Lung (tissue), 12 donors: ENCODE measurements around the gene ABCC2. TPM values are rescaled to one million over a fixed set of nuclear protein-coding genes. Genes with fewer than 3 reads are reported as not detected.
"Not testable (repeated sequence)": the region's sequence is repeated elsewhere in the genome, so short reads cannot be mapped to it uniquely, and the experiment has no call there.

ENCODE experiments used
- ATAC-seq: fragments of 200-7000 bp; cut with Tn5 transposase; one replicate; pipeline ENCODE4 v1.9.1; 2020; ENCODE audit warnings: moderate number of reproducible peaks; ENCODE audit not compliant: insufficient read depth, low FRiP score
- DNase-seq, 3 donors: peaks; one replicate each; pipeline ENCODE4 v3.0.0-alpha.2; 2013 to 2017
- H3K27ac ChIP-seq, 2 donors: one replicate each; pipeline ENCODE4 v1.5.1; 2013; ENCODE audit warnings: mild to moderate bottlenecking in 2 of 2, moderate library complexity in 2 of 2, control low read depth in 1 of 2, inconsistent platforms in 1 of 2, low read depth in 1 of 2, low read length in 1 of 2
- H3K27me3 ChIP-seq, 3 donors: one replicate each; pipeline ENCODE4 v1.5.1; 2013; ENCODE audit warnings: low read length in 2 of 3; ENCODE audit not compliant: control insufficient read depth in 3 of 3, insufficient read depth in 3 of 3
- H3K36me3 ChIP-seq, 4 donors: one replicate each; pipeline ENCODE4 v1.5.1; 2013; ENCODE audit warnings: low read length in 4 of 4, mild to moderate bottlenecking in 1 of 4, moderate library complexity in 1 of 4; ENCODE audit not compliant: control insufficient read depth in 4 of 4, insufficient read depth in 4 of 4
- H3K4me1 ChIP-seq, 5 donors: one replicate each; pipeline ENCODE4 v1.5.1; 2013; ENCODE audit warnings: low read length in 5 of 5, mild to moderate bottlenecking in 2 of 5, moderate library complexity in 1 of 5; ENCODE audit not compliant: control insufficient read depth in 5 of 5, insufficient read depth in 5 of 5
- H3K4me3 ChIP-seq: one replicate; pipeline ENCODE4 v1.5.1; 2013; ENCODE audit warnings: mild to moderate bottlenecking, control low read depth, moderate library complexity
- H3K9ac ChIP-seq, 2 donors: one replicate each; pipeline ENCODE4 v1.5.1; 2013; ENCODE audit warnings: low read length in 2 of 2, control low read depth in 1 of 2; ENCODE audit not compliant: insufficient read depth in 1 of 2
- H3K9me3 ChIP-seq, 4 donors: one replicate each; pipeline ENCODE4 v1.5.1; 2013; ENCODE audit warnings: low read length in 3 of 4, mild to moderate bottlenecking in 1 of 4, moderate library complexity in 1 of 4; ENCODE audit not compliant: control insufficient read depth in 4 of 4, insufficient read depth in 3 of 4
- WGBS, 2 donors: extraction: QIAGEN DNeasy Blood & Tissue Kit; methylation state at CpG; one replicate each; pipeline ENCODE4 v1.1.7; 2013; 5-methylcytosine and 5-hydroxymethylcytosine counted together
- polyA plus RNA-seq, 2 donors: library from polyadenylated mRNA; stranded (reverse); fragments of 200-250 nt; gene quantifications; one replicate each; pipeline ENCODE4 v1.2.1, GENCODE V29; 2013
- total RNA-seq, 2 donors: library from RNA; depleted of rRNA in 1 of 2; stranded (reverse); fragments of >200 nt in 1 of 2; gene quantifications; one replicate each; pipeline ENCODE4 v1.2.1, GENCODE V29; 2014 to 2021
- TF ChIP-seq, protein P1 (sequence below): IDR thresholded peaks from 2 replicates; pipeline ENCODE4 v1.5.1; 2012; ENCODE audit warnings: mild to moderate bottlenecking; ENCODE audit errors: control extremely low read depth, extremely low read depth
- donor health status: control.
- donor health status: control.
- donor health status: Bipolar disorder and iron deficiency.
- donor health status: healthy.
- donor health status: DM: yes; HTN: yes; CAD: no.

Gene ABCC2
- total and polyA plus RNA-seq, 4 donors, result 0.47 to 1.3 (median 0.96) TPM

DNA sequence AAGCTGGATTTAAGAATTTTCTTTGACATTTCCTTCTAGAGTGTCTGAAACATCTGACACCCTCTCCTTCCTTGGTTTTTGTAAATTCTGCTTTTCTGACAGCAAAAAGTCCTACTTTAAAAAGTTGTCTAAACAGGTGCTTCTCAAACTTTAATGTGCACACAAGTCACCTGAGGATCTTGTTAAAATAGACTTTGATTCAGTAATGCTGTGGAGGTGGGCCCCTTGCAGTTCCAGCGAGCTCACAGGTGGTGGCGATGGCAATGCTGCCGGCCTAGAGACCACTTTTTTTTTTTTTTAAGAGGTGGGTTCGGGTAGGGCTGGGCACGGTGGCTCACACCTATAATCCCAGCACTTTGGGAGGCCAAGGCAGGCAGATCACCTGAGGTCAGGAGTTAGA, 77.1 kb downstream of the ABCC2 start:
- no peak overlapping the region for H3K4me3 ChIP-seq
- no peak overlapping the region for H3K27ac ChIP-seq
- no peaks in the 10 kb centered on the region for H3K9me3 ChIP-seq
- TF ChIP-seq, protein P1, sequence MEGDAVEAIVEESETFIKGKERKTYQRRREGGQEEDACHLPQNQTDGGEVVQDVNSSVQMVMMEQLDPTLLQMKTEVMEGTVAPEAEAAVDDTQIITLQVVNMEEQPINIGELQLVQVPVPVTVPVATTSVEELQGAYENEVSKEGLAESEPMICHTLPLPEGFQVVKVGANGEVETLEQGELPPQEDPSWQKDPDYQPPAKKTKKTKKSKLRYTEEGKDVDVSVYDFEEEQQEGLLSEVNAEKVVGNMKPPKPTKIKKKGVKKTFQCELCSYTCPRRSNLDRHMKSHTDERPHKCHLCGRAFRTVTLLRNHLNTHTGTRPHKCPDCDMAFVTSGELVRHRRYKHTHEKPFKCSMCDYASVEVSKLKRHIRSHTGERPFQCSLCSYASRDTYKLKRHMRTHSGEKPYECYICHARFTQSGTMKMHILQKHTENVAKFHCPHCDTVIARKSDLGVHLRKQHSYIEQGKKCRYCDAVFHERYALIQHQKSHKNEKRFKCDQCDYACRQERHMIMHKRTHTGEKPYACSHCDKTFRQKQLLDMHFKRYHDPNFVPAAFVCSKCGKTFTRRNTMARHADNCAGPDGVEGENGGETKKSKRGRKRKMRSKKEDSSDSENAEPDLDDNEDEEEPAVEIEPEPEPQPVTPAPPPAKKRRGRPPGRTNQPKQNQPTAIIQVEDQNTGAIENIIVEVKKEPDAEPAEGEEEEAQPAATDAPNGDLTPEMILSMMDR, result no peak
- H3K36me3 ChIP-seq, result no peaks in the 10 kb centered on the region
- H3K27me3 ChIP-seq, result no peaks in the 10 kb centered on the region
- ATAC-seq, result no peak
- no peaks in the 10 kb centered on the region for H3K4me1 ChIP-seq
- 33 to 34% methylated on average over 5 of the region's 5 CpGs for WGBS, 2 donors
- DNase-seq, result no peak
- no peak overlapping the region for H3K9ac ChIP-seq

DNA sequence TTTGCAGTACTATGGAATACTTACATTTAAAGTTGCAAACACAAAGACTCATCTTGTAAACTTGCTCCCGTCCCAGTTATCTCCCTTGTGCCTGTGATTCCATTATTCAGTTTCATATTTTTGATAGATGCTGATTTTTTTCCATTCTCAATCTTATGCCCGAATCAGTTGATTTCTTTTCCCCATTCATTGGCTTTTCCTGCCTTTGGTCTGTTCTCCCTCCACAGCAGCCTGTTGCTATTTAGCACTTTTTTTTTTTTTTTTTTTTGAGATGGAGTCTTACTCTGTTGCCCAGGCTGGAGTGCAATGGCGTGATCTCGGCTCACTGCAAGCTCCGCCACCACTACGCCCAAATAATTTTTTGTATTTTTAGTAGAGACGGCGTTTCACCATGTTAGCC, 78.0 kb downstream of the ABCC2 start:
- no peak overlapping the region for H3K4me3 ChIP-seq
- DNase-seq (no peak), ATAC-seq (no peak)
- WGBS, 2 donors, result 95% methylated on average over 8 of the region's 8 CpGs
- no peaks in the 10 kb centered on the region for H3K36me3 ChIP-seq
- TF ChIP-seq, protein P1, result no peak
- no peaks in the 10 kb centered on the region for H3K27me3 ChIP-seq
- H3K9ac ChIP-seq, result no peak overlapping the region
- H3K9me3 ChIP-seq, result no peaks in the 10 kb centered on the region
- H3K4me1 ChIP-seq, result no peaks in the 10 kb centered on the region
- H3K27ac ChIP-seq, result no peak overlapping the region

DNA sequence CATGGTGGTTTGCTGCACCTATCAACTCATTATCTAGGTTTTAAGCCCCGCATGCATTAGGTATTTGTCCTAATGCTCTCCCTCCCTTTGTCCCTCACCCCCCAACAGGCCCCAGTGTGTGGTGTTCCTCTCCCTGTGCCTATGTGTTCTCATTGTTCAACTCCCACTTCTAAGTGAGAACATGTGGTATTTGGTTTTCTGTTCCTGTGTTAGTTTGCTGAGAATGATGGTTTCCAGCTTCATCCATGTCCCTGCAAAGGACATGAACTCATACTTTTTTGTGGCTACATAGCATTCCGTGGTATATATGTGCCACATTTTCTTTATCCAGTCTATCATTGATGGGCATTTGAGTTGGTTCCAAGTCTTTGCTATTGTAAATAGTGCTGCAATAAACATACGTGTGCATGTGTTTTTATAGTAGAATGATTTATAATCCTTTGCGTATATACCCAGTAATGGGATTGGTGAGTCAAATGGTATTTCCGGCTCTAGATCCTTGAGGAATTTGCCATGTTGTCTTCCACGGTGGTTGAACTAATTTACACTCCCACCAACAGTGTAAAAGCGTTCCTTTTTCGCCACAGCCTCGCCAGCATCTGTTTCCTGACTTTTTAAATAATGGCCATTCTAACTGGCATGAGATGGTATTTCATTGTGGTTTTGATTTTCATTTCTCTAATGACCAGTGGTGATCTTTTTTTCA, 81.2 kb downstream of the ABCC2 start:
- not testable (repeated sequence) for H3K27ac ChIP-seq, H3K9me3 ChIP-seq, DNase-seq, H3K27me3 ChIP-seq, H3K9ac ChIP-seq, H3K36me3 ChIP-seq, H3K4me3 ChIP-seq, H3K4me1 ChIP-seq, ATAC-seq
- 52 to 58% methylated on average over 9 of the region's 9 CpGs for WGBS, 2 donors

DNA sequence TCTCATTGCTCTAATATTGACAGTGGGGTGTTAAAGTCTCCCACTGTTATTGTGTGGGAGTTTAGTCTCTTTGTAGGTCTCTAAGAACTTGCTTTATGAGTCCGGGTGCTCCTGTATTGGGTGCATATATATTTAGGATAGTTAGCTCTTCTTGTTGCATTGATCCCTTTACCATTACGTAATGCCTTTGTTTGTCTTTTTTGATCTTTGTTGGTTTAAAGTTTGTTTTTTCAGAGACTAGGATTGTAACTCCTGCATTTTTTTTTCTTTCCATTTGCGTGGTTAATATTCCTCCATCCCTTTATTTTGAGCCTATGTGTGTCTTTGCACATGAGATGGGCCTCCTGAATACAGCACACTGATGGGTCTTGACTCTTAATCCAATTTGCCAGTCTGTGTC, 84.8 kb downstream of the ABCC2 start:
- H3K36me3 ChIP-seq, H3K27me3 ChIP-seq, DNase-seq, ATAC-seq, H3K9ac ChIP-seq, H3K4me3 ChIP-seq, H3K27ac ChIP-seq, H3K9me3 ChIP-seq, H3K4me1 ChIP-seq: not testable (repeated sequence)
- 61 to 91% methylated on average over 3 of the region's 3 CpGs for WGBS, 2 donors
